ENCODE data around the gene EPB41L3. TPM values are rescaled to one million over a fixed set of nuclear protein-coding genes. Genes with fewer than 3 reads are reported as not detected.

EPB41L3 gene
- total and polyA plus RNA-seq, 12 donors = 36.5 to 236 (median 140) TPM

- Histone ChIP-seq H3K36me3 (replicated peaks in 1 of 2) (no peaks in the 10 kb centered on the region), H3K27ac (no peak overlapping the region), H3K9me3 (replicated peaks in 1 of 3) (no peaks in the 10 kb centered on the region), H3K4me1 (replicated peaks in 1 of 2) (no peaks in the 10 kb centered on the region), H3K4me3 (no peak overlapping the region), H3K27me3 (no peaks in the 10 kb centered on the region)
- intact Hi-C loops (cut with DNase I) = no loop called here
- no peak for DNase-seq
- WGBS, 4 donors = 80 to 88% (median 87%) methylated on average over 4 of the region's 4 CpGs
- TF ChIP-seq CTCF (IDR thresholded peaks at IDR 0.05) (no peak), POLR2A (IDR thresholded peaks at IDR 0.05) (no peak)
Measured at GRCh38 chr18:5376986-5377385, 166.8 kb downstream of the EPB41L3 start.

GRCh38 chr18:5370332-5370731 is 173.5 kb downstream of the EPB41L3 start:
- H3K36me3 ChIP-seq (replicated peaks in 1 of 2) = no peaks in the 10 kb centered on the region
- H3K27me3 ChIP-seq = no peaks in the 10 kb centered on the region
- no peak for TF ChIP-seq CTCF (IDR thresholded peaks at IDR 0.05)
- TF ChIP-seq POLR2A (IDR thresholded peaks at IDR 0.05) = no peak
- no peak overlapping the region for H3K27ac ChIP-seq
- no peak for DNase-seq
- WGBS, 4 donors = 53 to 79% (median 70%) methylated on average over 1 of the region's 1 CpG
- H3K4me1 ChIP-seq (replicated peaks in 1 of 2) = no peaks in the 10 kb centered on the region
- H3K4me3 ChIP-seq = no peak overlapping the region
- no peaks in the 10 kb centered on the region for H3K9me3 ChIP-seq (replicated peaks in 1 of 3)
- intact Hi-C loops (cut with DNase I) = no loop called here

GRCh38 chr18:5369513-5369912 is 174.3 kb downstream of the EPB41L3 start:
- H3K4me1 ChIP-seq (replicated peaks in 1 of 2) = no peaks in the 10 kb centered on the region
- H3K27me3 ChIP-seq = no peaks in the 10 kb centered on the region
- H3K9me3 ChIP-seq (replicated peaks in 1 of 3) = no peaks in the 10 kb centered on the region
- intact Hi-C loops (cut with DNase I) = no loop called here
- DNase-seq = no peak
- H3K4me3 ChIP-seq = no peak overlapping the region
- no peak overlapping the region for H3K27ac ChIP-seq
- 69 to 88% (median 78%) methylated on average over 2 of the region's 2 CpGs for WGBS, 4 donors
- H3K36me3 ChIP-seq (replicated peaks in 1 of 2) = no peaks in the 10 kb centered on the region
- no peak for TF ChIP-seq CTCF (IDR thresholded peaks at IDR 0.05)
- no peak for TF ChIP-seq POLR2A (IDR thresholded peaks at IDR 0.05)

GRCh38 chr18:5365443-5365842 is 178.4 kb downstream of the EPB41L3 start:
- WGBS, 4 donors = 53 to 72% (median 62%) methylated on average over 3 of the region's 3 CpGs
- intact Hi-C loops (cut with DNase I) = no loop called here
- no peak for TF ChIP-seq CTCF (IDR thresholded peaks at IDR 0.05)
- no peak for TF ChIP-seq POLR2A (IDR thresholded peaks at IDR 0.05)

More at GRCh38 chr18:5365443-5365842, 178.4 kb downstream of the EPB41L3 start:
- Histone ChIP-seq H3K27ac (no peak overlapping the region), H3K27me3 (no peaks in the 10 kb centered on the region), H3K9me3 (replicated peaks in 1 of 3) (no peaks in the 10 kb centered on the region), H3K4me3 (no peak overlapping the region), H3K4me1 (replicated peaks in 1 of 2) (no peaks in the 10 kb centered on the region), H3K36me3 (replicated peaks in 1 of 2) (no peaks in the 10 kb centered on the region)
- no peak for DNase-seq
